WTC11 (cell line): Measurements from ENCODE around the gene COG6. TPM values are rescaled to one million over a fixed set of nuclear protein-coding genes. Genes with fewer than 3 reads are reported as not detected.

Source experiments
- ATAC-seq: fragments of 200-7000 bp; cut with Tn5 transposase; 2 replicates; pipeline ENCODE4 v1.10.0; 2021; ENCODE audit warnings: mild to moderate bottlenecking, moderate library complexity
- CTCF ChIA-PET: fragments of 300-600 bp; sonication (Branson Sonifier 250); formaldehyde crosslinking; loops from one replicate; lab custom pipeline; 2021; ENCODE audit warnings: antibody characterized with exemption; lab: Charles Lee
- POLR2A ChIA-PET: fragments of 350-600 bp; sonication (Branson Sonifier 250); formaldehyde crosslinking; loops from one replicate; lab custom pipeline; 2021; ENCODE audit warnings: antibody characterized with exemption; lab: Charles Lee
- DNase-seq: peaks from one replicate; pipeline ENCODE4 v3.0.0; 2021; ENCODE audit warnings: low spot score
- H3K27ac Mint-ChIP-seq: 2 replicates; pipeline ENCODE4 v1.8.0; 2021; ENCODE audit warnings: mixed read lengths
- H3K27me3 Mint-ChIP-seq: 2 replicates; pipeline ENCODE4 v1.8.0; 2021; ENCODE audit warnings: low read depth, mild to moderate bottlenecking, moderate library complexity, mixed read lengths
- H3K36me3 Mint-ChIP-seq: 2 replicates; pipeline ENCODE4 v1.8.0; 2021; ENCODE audit warnings: mixed read lengths
- H3K4me1 Mint-ChIP-seq: 2 replicates; pipeline ENCODE4 v1.8.0; 2022; ENCODE audit warnings: mixed read lengths
- H3K4me3 Mint-ChIP-seq: 2 replicates; pipeline ENCODE4 v1.8.0; 2021; ENCODE audit warnings: mild to moderate bottlenecking, moderate library complexity, mixed read lengths
- H3K9me3 Mint-ChIP-seq: 2 replicates; pipeline ENCODE4 v1.8.0; 2021; ENCODE audit warnings: mixed read lengths
- CBFB ChIP-seq: sonication (generic); formaldehyde crosslinking; IDR thresholded peaks from 2 replicates; pipeline ENCODE4 v1.8.1; 2022; ENCODE audit warnings: mild to moderate bottlenecking, low read depth, missing genetic modification reagents
- E2F5 ChIP-seq: sonication (generic); formaldehyde crosslinking; IDR thresholded peaks from 2 replicates; pipeline ENCODE4 v1.8.1; 2022; ENCODE audit warnings: mild to moderate bottlenecking, moderate library complexity, missing genetic modification reagents
- ETV6 ChIP-seq: sonication (generic); formaldehyde crosslinking; IDR thresholded peaks from 2 replicates; pipeline ENCODE4 v1.8.1; 2022; ENCODE audit warnings: mild to moderate bottlenecking, missing genetic modification reagents
- JAZF1 ChIP-seq: fragments of 250-450 bp; sonication (Bioruptor Pico); IDR thresholded peaks from 2 replicates; pipeline ENCODE4 v1.9.0; 2021; ENCODE audit warnings: moderate library complexity, mild to moderate bottlenecking, inconsistent platforms
- MXD4 ChIP-seq: fragments of 250-450 bp; sonication (Bioruptor Pico); IDR thresholded peaks from 2 replicates; pipeline ENCODE4 v1.8.0; 2021; ENCODE audit warnings: mild to moderate bottlenecking, moderate library complexity, borderline replicate concordance
- NFATC4 ChIP-seq: fragments of 250-450 bp; sonication (Bioruptor Pico); IDR thresholded peaks from 2 replicates; pipeline ENCODE4 v1.9.0; 2021; ENCODE audit warnings: mild to moderate bottlenecking
- NR1H2 ChIP-seq: sonication (generic); formaldehyde crosslinking; IDR thresholded peaks from 2 replicates; pipeline ENCODE4 v1.9.0; 2021; ENCODE audit warnings: mild to moderate bottlenecking, moderate library complexity, missing genetic modification reagents
- NR3C1 ChIP-seq: sonication (generic); formaldehyde crosslinking; conservative IDR thresholded peaks from 2 replicates; pipeline ENCODE4 v1.8.1; 2023; ENCODE audit warnings: low read depth, mild to moderate bottlenecking, missing genetic modification reagents
- SMAD3 ChIP-seq: sonication (generic); formaldehyde crosslinking; IDR thresholded peaks from 2 replicates; pipeline ENCODE4 v1.8.0; 2022; ENCODE audit warnings: missing genetic modification reagents, mild to moderate bottlenecking, borderline replicate concordance
- TP53 ChIP-seq: sonication (generic); formaldehyde crosslinking; IDR thresholded peaks from 2 replicates; pipeline ENCODE4 v1.8.1; 2023; ENCODE audit warnings: mild to moderate bottlenecking, missing genetic modification reagents
- USF1 ChIP-seq: sonication (generic); formaldehyde crosslinking; IDR thresholded peaks from 2 replicates; pipeline ENCODE4 v1.8.0; 2022; ENCODE audit warnings: mild to moderate bottlenecking, missing genetic modification reagents
- ZNF263 ChIP-seq: sonication (generic); formaldehyde crosslinking; IDR thresholded peaks from 2 replicates; pipeline ENCODE4 v1.8.1; 2022; ENCODE audit warnings: low read depth, mild to moderate bottlenecking, moderate library complexity, missing genetic modification reagents
- ZNF396 ChIP-seq: fragments of 250-450 bp; sonication (Bioruptor Pico); IDR thresholded peaks from 2 replicates; pipeline ENCODE4 v1.8.0; 2021; ENCODE audit warnings: mild to moderate bottlenecking, moderate library complexity, borderline replicate concordance
- ZNF423 ChIP-seq: fragments of 250-450 bp; sonication (Bioruptor Pico); IDR thresholded peaks from 2 replicates; pipeline ENCODE4 v2.1.2; 2022; ENCODE audit warnings: mild to moderate bottlenecking, moderate library complexity
- total RNA-seq: library from RNA; stranded (reverse); gene quantifications from 3 replicates; pipeline ENCODE4 v1.2.3, GENCODE V29; 2021
- TF ChIP-seq, protein P1 (sequence below): sonication (generic); formaldehyde crosslinking; IDR thresholded peaks from 2 replicates; pipeline ENCODE4 v1.8.1; 2023; ENCODE audit warnings: mild to moderate bottlenecking, missing genetic modification reagents, borderline replicate concordance
- TF ChIP-seq, protein P2 (sequence below): fragments of 250-450 bp; sonication (Bioruptor Pico); IDR thresholded peaks from 2 replicates; pipeline ENCODE4 v1.9.0; 2021; ENCODE audit warnings: moderate library complexity, mild to moderate bottlenecking, inconsistent platforms, borderline replicate concordance
- TF ChIP-seq, protein P3 (sequence below): sonication (generic); formaldehyde crosslinking; IDR thresholded peaks from 2 replicates; pipeline ENCODE4 v1.8.1; 2022; ENCODE audit warnings: mild to moderate bottlenecking, missing genetic modification reagents, moderate library complexity, borderline replicate concordance
- TF ChIP-seq, protein P4 (sequence below): sonication (generic); formaldehyde crosslinking; conservative IDR thresholded peaks from 2 replicates; pipeline ENCODE4 v1.8.1; 2023; ENCODE audit warnings: mild to moderate bottlenecking, low read depth, missing genetic modification reagents, moderate library complexity
- TF ChIP-seq, protein P5 (sequence below): fragments of 250-450 bp; sonication (Bioruptor Pico); IDR thresholded peaks from 2 replicates; pipeline ENCODE4 v1.9.0; 2021; ENCODE audit warnings: mild to moderate bottlenecking

COG6 gene
- total RNA-seq, 1 experiment from 2014 or later, result 23.0 TPM

GRCh38 chr13:39749528-39749927, 94.1 kb downstream of the COG6 start:
- ATAC-seq (no peak), DNase-seq (no peak)
- Mint-ChIP-seq H3K4me3 (no peak overlapping the region), H3K36me3 (peaks cover 2% of the 10 kb centered on the region; the same call in 1 of the 2 replicates), H3K4me1 (no peaks in the 10 kb centered on the region), H3K27ac (no peak overlapping the region), H3K27me3 (no peaks in the 10 kb centered on the region), H3K9me3 (peaks cover 10% of the 10 kb centered on the region)
- TF ChIP-seq ZNF396, result no peak
- TF ChIP-seq NR1H2, result no peak
- no peak for TF ChIP-seq ZNF263 (CRISPR knock-in tag)
- no peak for TF ChIP-seq NFATC4
- no peak for TF ChIP-seq SMAD3 (CRISPR knock-in tag)
- TF ChIP-seq, protein P1, sequence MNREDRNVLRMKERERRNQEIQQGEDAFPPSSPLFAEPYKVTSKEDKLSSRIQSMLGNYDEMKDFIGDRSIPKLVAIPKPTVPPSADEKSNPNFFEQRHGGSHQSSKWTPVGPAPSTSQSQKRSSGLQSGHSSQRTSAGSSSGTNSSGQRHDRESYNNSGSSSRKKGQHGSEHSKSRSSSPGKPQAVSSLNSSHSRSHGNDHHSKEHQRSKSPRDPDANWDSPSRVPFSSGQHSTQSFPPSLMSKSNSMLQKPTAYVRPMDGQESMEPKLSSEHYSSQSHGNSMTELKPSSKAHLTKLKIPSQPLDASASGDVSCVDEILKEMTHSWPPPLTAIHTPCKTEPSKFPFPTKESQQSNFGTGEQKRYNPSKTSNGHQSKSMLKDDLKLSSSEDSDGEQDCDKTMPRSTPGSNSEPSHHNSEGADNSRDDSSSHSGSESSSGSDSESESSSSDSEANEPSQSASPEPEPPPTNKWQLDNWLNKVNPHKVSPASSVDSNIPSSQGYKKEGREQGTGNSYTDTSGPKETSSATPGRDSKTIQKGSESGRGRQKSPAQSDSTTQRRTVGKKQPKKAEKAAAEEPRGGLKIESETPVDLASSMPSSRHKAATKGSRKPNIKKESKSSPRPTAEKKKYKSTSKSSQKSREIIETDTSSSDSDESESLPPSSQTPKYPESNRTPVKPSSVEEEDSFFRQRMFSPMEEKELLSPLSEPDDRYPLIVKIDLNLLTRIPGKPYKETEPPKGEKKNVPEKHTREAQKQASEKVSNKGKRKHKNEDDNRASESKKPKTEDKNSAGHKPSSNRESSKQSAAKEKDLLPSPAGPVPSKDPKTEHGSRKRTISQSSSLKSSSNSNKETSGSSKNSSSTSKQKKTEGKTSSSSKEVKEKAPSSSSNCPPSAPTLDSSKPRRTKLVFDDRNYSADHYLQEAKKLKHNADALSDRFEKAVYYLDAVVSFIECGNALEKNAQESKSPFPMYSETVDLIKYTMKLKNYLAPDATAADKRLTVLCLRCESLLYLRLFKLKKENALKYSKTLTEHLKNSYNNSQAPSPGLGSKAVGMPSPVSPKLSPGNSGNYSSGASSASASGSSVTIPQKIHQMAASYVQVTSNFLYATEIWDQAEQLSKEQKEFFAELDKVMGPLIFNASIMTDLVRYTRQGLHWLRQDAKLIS (CRISPR knock-in tag), result no peak
- TF ChIP-seq, protein P2, sequence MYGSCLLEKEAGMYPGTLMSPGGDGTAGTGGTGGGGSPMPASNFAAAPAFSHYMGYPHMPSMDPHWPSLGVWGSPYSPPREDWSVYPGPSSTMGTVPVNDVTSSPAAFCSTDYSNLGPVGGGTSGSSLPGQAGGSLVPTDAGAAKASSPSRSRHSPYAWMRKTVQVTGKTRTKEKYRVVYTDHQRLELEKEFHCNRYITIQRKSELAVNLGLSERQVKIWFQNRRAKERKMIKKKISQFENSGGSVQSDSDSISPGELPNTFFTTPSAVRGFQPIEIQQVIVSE (CRISPR knock-in tag), result no peak
- TF ChIP-seq, protein P3, sequence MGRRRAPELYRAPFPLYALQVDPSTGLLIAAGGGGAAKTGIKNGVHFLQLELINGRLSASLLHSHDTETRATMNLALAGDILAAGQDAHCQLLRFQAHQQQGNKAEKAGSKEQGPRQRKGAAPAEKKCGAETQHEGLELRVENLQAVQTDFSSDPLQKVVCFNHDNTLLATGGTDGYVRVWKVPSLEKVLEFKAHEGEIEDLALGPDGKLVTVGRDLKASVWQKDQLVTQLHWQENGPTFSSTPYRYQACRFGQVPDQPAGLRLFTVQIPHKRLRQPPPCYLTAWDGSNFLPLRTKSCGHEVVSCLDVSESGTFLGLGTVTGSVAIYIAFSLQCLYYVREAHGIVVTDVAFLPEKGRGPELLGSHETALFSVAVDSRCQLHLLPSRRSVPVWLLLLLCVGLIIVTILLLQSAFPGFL (CRISPR knock-in tag), result no peak
- no peak for TF ChIP-seq TP53 (CRISPR knock-in tag)
- no peak for TF ChIP-seq JAZF1 (CRISPR knock-in tag)
- TF ChIP-seq CBFB, result no peak
- TF ChIP-seq, protein P4, sequence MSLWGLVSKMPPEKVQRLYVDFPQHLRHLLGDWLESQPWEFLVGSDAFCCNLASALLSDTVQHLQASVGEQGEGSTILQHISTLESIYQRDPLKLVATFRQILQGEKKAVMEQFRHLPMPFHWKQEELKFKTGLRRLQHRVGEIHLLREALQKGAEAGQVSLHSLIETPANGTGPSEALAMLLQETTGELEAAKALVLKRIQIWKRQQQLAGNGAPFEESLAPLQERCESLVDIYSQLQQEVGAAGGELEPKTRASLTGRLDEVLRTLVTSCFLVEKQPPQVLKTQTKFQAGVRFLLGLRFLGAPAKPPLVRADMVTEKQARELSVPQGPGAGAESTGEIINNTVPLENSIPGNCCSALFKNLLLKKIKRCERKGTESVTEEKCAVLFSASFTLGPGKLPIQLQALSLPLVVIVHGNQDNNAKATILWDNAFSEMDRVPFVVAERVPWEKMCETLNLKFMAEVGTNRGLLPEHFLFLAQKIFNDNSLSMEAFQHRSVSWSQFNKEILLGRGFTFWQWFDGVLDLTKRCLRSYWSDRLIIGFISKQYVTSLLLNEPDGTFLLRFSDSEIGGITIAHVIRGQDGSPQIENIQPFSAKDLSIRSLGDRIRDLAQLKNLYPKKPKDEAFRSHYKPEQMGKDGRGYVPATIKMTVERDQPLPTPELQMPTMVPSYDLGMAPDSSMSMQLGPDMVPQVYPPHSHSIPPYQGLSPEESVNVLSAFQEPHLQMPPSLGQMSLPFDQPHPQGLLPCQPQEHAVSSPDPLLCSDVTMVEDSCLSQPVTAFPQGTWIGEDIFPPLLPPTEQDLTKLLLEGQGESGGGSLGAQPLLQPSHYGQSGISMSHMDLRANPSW (CRISPR knock-in tag), result no peak
- TF ChIP-seq MXD4, result no peak
- no peak for TF ChIP-seq NR3C1 (CRISPR knock-in tag)
- ChIA-PET CTCF (no interaction called here), POLR2A (no interaction called here)

GRCh38 chr13:39751805-39752204, 96.3 kb downstream of the COG6 start:
- H3K9me3 Mint-ChIP-seq, result peaks cover 4% of the 10 kb centered on the region
- ATAC-seq (no peak), DNase-seq (no peak)
- H3K36me3 Mint-ChIP-seq, result no peaks in the 10 kb centered on the region
- no peaks in the 10 kb centered on the region for H3K4me1 Mint-ChIP-seq
- H3K27me3 Mint-ChIP-seq, result no peaks in the 10 kb centered on the region
- CTCF ChIA-PET, result no interaction called here
- H3K4me3 Mint-ChIP-seq, result no peak overlapping the region
- POLR2A ChIA-PET, result no interaction called here
- no peak overlapping the region for H3K27ac Mint-ChIP-seq
- TF ChIP-seq ZNF423 (CRISPR knock-in tag) (no peak), TP53 (CRISPR knock-in tag) (no peak), USF1 (CRISPR knock-in tag) (no peak), ETV6 (CRISPR knock-in tag) (no peak), E2F5 (CRISPR knock-in tag) (no peak)
- TF ChIP-seq, protein P5, sequence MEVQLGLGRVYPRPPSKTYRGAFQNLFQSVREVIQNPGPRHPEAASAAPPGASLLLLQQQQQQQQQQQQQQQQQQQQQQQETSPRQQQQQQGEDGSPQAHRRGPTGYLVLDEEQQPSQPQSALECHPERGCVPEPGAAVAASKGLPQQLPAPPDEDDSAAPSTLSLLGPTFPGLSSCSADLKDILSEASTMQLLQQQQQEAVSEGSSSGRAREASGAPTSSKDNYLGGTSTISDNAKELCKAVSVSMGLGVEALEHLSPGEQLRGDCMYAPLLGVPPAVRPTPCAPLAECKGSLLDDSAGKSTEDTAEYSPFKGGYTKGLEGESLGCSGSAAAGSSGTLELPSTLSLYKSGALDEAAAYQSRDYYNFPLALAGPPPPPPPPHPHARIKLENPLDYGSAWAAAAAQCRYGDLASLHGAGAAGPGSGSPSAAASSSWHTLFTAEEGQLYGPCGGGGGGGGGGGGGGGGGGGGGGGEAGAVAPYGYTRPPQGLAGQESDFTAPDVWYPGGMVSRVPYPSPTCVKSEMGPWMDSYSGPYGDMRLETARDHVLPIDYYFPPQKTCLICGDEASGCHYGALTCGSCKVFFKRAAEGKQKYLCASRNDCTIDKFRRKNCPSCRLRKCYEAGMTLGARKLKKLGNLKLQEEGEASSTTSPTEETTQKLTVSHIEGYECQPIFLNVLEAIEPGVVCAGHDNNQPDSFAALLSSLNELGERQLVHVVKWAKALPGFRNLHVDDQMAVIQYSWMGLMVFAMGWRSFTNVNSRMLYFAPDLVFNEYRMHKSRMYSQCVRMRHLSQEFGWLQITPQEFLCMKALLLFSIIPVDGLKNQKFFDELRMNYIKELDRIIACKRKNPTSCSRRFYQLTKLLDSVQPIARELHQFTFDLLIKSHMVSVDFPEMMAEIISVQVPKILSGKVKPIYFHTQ (CRISPR knock-in tag), result no peak
- TF ChIP-seq, protein P1 (CRISPR knock-in tag), result no peak
